Mesothelial cell of epicardium (in vitro differentiated cells): ENCODE results near the gene CAMTA1. TPM values are rescaled to one million over a fixed set of nuclear protein-coding genes. Genes with fewer than 3 reads are reported as not detected.

ENCODE experiments used
- DNase-seq, 2 experiments: peaks; one replicate each; pipeline ENCODE4 v3.0.0; 2021; ENCODE audit warnings: low spot score in 2 of 2; ENCODE audit not compliant: unreplicated experiment in 2 of 2
- H3K27ac Mint-ChIP-seq: 2 replicates; pipeline ENCODE4 v1.8.0; 2021; ENCODE audit warnings: mixed read lengths
- H3K27me3 Mint-ChIP-seq: 2 replicates; pipeline ENCODE4 v1.8.0; 2021; ENCODE audit warnings: low read depth, mixed read lengths
- H3K36me3 Mint-ChIP-seq: 2 replicates; pipeline ENCODE4 v1.8.0; 2021; ENCODE audit warnings: mixed read lengths
- H3K4me1 Mint-ChIP-seq: 2 replicates; pipeline ENCODE4 v1.8.0; 2021; ENCODE audit warnings: mixed read lengths
- H3K4me3 Mint-ChIP-seq: 2 replicates; pipeline ENCODE4 v1.8.0; 2021; ENCODE audit warnings: mild to moderate bottlenecking, moderate library complexity, mixed read lengths
- H3K9me3 Mint-ChIP-seq: 2 replicates; pipeline ENCODE4 v1.8.0; 2021; ENCODE audit warnings: mixed read lengths
- total RNA-seq: library from RNA; stranded (reverse); gene quantifications from 3 replicates; pipeline ENCODE4 v1.2.1, GENCODE V29; 2021
- TF ChIP-seq, protein P1 (sequence below): fragments of 200-600 bp; sonication (generic); IDR thresholded peaks from one replicate; pipeline ENCODE4 v1.5.0; 2021; ENCODE audit warnings: antibody characterized with exemption; ENCODE audit not compliant: unreplicated experiment

CAMTA1 gene
- total RNA-seq, 1 donor from 2014 or later, result 70.4 TPM

DNA sequence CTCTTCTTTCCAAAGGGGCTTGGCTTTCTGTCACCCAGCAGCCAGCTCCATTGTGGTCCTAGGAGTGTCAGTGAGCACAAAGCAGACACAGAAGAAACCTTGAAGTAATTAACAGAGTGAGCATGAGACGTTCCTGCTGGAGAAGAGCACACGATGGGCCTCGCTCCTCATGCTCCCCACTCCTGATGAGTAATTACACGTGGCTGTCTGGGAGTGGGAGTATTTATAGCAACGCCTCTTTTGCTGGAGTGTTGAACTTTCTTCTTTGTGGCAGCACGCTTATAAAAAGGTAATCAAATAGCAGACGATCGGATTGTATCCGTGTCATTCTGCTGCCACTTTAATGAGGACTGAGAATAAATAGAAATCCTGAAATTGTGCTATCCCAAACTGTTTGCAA lies 185.8 kb downstream of the CAMTA1 start:
- Mint-ChIP-seq H3K27me3 (peaks cover 35% of the 10 kb centered on the region), H3K4me3 (no peak overlapping the region), H3K9me3 (peaks cover 1% of the 10 kb centered on the region), H3K4me1 (peaks cover 11% of the 10 kb centered on the region), H3K36me3 (no peaks in the 10 kb centered on the region), H3K27ac (no peak overlapping the region)
- DNase-seq, result no peak
- TF ChIP-seq, protein P1, sequence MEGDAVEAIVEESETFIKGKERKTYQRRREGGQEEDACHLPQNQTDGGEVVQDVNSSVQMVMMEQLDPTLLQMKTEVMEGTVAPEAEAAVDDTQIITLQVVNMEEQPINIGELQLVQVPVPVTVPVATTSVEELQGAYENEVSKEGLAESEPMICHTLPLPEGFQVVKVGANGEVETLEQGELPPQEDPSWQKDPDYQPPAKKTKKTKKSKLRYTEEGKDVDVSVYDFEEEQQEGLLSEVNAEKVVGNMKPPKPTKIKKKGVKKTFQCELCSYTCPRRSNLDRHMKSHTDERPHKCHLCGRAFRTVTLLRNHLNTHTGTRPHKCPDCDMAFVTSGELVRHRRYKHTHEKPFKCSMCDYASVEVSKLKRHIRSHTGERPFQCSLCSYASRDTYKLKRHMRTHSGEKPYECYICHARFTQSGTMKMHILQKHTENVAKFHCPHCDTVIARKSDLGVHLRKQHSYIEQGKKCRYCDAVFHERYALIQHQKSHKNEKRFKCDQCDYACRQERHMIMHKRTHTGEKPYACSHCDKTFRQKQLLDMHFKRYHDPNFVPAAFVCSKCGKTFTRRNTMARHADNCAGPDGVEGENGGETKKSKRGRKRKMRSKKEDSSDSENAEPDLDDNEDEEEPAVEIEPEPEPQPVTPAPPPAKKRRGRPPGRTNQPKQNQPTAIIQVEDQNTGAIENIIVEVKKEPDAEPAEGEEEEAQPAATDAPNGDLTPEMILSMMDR, result no peak

DNA sequence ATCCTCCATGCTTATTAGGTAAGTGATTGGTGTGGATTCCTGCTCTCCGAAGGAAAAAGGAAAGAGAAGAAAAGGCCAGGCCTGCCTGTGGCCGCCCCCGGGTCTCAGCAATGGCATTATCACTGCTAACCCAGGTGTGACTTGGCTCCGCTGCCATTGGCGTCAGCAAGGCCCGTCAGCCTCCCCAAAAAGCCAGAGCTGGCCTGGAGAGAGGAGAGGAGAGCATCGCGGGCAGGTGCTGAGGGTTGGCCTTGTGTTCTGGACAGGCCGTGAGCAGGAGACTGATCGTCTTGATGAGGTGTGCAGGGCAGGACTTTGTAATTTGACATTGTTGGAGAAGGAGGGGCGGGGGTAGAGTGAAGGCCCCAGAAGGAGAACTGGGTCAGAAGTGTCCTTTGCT lies 186.4 kb downstream of the CAMTA1 start:
- no peak for DNase-seq
- peaks cover 11% of the 10 kb centered on the region for H3K4me1 Mint-ChIP-seq
- peaks cover 40% of the 10 kb centered on the region for H3K27me3 Mint-ChIP-seq
- H3K4me3 Mint-ChIP-seq, result no peak overlapping the region
- no peaks in the 10 kb centered on the region for H3K36me3 Mint-ChIP-seq
- TF ChIP-seq, protein P1, result no peak
- peaks cover 8% of the 10 kb centered on the region for H3K9me3 Mint-ChIP-seq
- no peak overlapping the region for H3K27ac Mint-ChIP-seq

DNA sequence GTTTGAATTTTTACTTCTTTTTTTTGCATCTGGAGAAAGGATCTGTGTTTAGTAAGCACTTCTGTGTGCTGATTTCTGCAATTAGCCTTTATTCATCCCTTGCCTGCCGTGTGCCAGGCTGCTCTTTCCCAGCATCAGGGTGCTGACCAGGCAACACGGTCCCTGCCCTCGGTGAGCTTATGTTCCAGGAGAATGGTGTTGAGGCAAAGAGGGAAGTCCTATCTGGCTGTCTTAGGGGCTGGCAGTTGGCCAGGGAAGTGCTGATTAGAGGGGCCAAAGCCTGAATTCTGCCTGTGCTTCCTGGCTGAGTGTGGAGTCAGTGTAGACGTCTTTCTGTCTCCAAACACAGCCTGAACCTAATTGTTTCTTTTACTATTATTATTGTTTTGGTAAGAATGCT lies 187.1 kb downstream of the CAMTA1 start:
- Mint-ChIP-seq H3K9me3 (peaks cover 11% of the 10 kb centered on the region), H3K27ac (no peak overlapping the region), H3K36me3 (no peaks in the 10 kb centered on the region), H3K4me1 (peaks cover 11% of the 10 kb centered on the region), H3K27me3 (peaks cover 35% of the 10 kb centered on the region), H3K4me3 (no peak overlapping the region)
- no peak for DNase-seq
- TF ChIP-seq, protein P1, result no peak

DNA sequence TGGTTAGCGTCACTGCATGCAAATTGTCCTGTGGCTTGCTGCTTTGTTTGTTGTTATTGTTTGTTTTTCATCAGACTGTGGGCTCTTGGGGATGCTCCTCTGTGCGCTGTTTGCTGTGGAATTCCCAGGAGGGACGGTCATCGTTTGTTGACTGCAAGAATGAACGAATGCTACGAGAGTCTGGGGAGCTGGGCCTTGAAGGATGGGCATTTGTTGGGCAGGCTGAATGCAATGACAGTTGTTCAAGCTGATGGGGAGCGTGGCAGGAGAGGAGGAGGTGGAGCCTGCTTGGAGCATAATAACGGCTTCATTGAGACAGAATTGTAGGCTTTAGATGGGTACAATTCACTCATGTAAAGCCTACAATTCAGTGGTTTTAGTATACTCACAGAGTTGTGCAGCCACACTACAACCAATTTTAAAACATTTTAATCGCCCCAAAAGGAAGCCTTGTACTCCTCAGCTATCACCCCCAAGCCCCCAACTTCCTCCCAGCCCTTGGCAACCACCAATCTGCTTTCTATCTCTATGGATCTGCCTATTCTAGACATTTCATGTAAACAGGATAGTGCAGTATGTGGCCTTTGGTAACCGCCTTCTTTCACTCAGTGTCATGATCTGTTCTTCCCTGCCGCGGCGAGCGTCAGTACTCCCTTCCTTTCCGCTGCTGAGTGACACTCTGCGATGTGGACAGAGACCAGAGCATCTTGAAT lies 190.2 kb downstream of the CAMTA1 start:
- TF ChIP-seq, protein P1, result no peak
- Mint-ChIP-seq H3K36me3 (no peaks in the 10 kb centered on the region), H3K4me3 (no peak overlapping the region), H3K4me1 (peaks cover 11% of the 10 kb centered on the region), H3K27me3 (peaks cover 40% of the 10 kb centered on the region), H3K27ac (no peak overlapping the region), H3K9me3 (peaks cover 11% of the 10 kb centered on the region)
- DNase-seq, result no peak

DNA sequence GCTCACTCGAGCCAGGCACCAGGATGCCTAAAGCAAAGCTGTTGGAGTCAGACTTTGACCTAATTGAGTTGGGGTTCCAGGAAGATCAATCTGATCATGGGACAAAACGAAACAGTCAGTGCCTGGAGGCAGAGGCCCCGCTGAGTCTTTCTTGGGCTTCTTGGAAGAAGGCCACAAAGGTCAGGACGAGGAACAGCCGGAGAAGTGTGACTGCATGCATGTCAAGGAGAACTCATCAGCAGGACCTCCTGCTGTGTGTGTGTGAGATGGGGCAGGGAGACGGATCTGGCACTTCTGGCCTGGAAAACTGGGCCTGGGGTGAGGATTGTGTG lies 190.8 kb downstream of the CAMTA1 start:
- H3K4me3 Mint-ChIP-seq, result no peak overlapping the region
- H3K27me3 Mint-ChIP-seq, result peaks cover 44% of the 10 kb centered on the region
- TF ChIP-seq, protein P1, result no peak
- peaks cover 9% of the 10 kb centered on the region for H3K4me1 Mint-ChIP-seq
- H3K9me3 Mint-ChIP-seq, result peaks cover 11% of the 10 kb centered on the region
- no peak overlapping the region for H3K27ac Mint-ChIP-seq
- H3K36me3 Mint-ChIP-seq, result no peaks in the 10 kb centered on the region
- no peak for DNase-seq
